DOHH2 (cell line): ENCODE results near the gene RTRAF.

Experiments
- CTCF ChIP-seq: fragments of 200-600 bp; sonication (generic); IDR thresholded peaks from one replicate; pipeline ENCODE4 v1.5.1; 2014; ENCODE audit warnings: antibody characterized with exemption, mild to moderate bottlenecking, low read depth, low read length; ENCODE audit not compliant: poor library complexity, severe bottlenecking
- EZH2phosphoT487 ChIP-seq: fragments of 200-600 bp; sonication (generic); IDR thresholded peaks from 2 replicates; pipeline ENCODE4 v1.6.1; 2017; ENCODE audit warnings: borderline replicate concordance, mild to moderate bottlenecking, antibody characterized with exemption, low read length, moderate library complexity, mixed read lengths

GRCh38 chr14:52046376-52046917 lies 57.1 kb downstream of the RTRAF start:
- TF ChIP-seq CTCF (no peak), EZH2phosphoT487 (no peak)
